H9 (cell line): ENCODE measurements around the gene ARPC1B. TPM values are rescaled to one million over a fixed set of nuclear protein-coding genes. Genes with fewer than 3 reads are reported as not detected.

Experiments used
- DNase-seq: peaks from one replicate; pipeline ENCODE4 v3.0.0-alpha.2; 2017
- H2AFZ ChIP-seq: one replicate; pipeline ENCODE4 v1.6.1; 2013; ENCODE audit warnings: mild to moderate bottlenecking, low read length, control low read depth, moderate library complexity
- H2AK5ac ChIP-seq: 2 replicates; pipeline ENCODE4 v1.6.1; 2013; ENCODE audit warnings: low read length, control low read depth, mixed read lengths; ENCODE audit not compliant: insufficient read length
- H2BK120ac ChIP-seq: one replicate; pipeline ENCODE4 v1.6.1; 2013; ENCODE audit warnings: low read depth, mild to moderate bottlenecking, low read length, control low read depth, inconsistent platforms; ENCODE audit not compliant: poor library complexity, severe bottlenecking
- H2BK12ac ChIP-seq: 2 replicates; pipeline ENCODE4 v1.6.1; 2013; ENCODE audit warnings: low read length, control low read depth, mixed read lengths, low read depth; ENCODE audit not compliant: insufficient read length
- H2BK15ac ChIP-seq: 2 replicates; pipeline ENCODE4 v1.6.1; 2013; ENCODE audit warnings: low read depth, low read length, control low read depth
- H2BK20ac ChIP-seq: one replicate; pipeline ENCODE4 v1.6.1; 2013; ENCODE audit warnings: low read depth, mild to moderate bottlenecking, low read length, control low read depth, inconsistent platforms; ENCODE audit not compliant: poor library complexity, severe bottlenecking
- H2BK5ac ChIP-seq: 2 replicates; pipeline ENCODE4 v1.6.1; 2013; ENCODE audit warnings: low read length, control low read depth, mixed read lengths; ENCODE audit not compliant: insufficient read length
- H3K14ac ChIP-seq: 2 replicates; pipeline ENCODE4 v1.6.1; 2013; ENCODE audit warnings: low read length, control low read depth; ENCODE audit not compliant: insufficient read depth
- H3K18ac ChIP-seq: 2 replicates; pipeline ENCODE4 v1.6.1; 2013; ENCODE audit warnings: low read depth, mild to moderate bottlenecking, mixed read lengths, low read length, control low read depth; ENCODE audit not compliant: insufficient read length
- H3K23ac ChIP-seq: 2 replicates; pipeline ENCODE4 v1.6.1; 2013; ENCODE audit warnings: low read length, control low read depth, mixed read lengths, low read depth; ENCODE audit not compliant: insufficient read length
- H3K23me2 ChIP-seq: 2 replicates; pipeline ENCODE4 v1.6.1; 2013; ENCODE audit warnings: low read depth, mild to moderate bottlenecking, mixed read lengths, low read length, control low read depth; ENCODE audit not compliant: insufficient read length, poor library complexity, severe bottlenecking
- H3K27ac ChIP-seq: 2 replicates; pipeline ENCODE4 v1.5.1; 2013; ENCODE audit warnings: low read length, control low read depth, mixed read lengths, low read depth; ENCODE audit not compliant: insufficient read length
- H3K27me3 ChIP-seq: 2 replicates; pipeline ENCODE4 v1.6.1; 2013; ENCODE audit warnings: low read length, control low read depth, inconsistent platforms; ENCODE audit not compliant: insufficient read depth
- H3K4ac ChIP-seq: 2 replicates; pipeline ENCODE4 v1.6.1; 2013; ENCODE audit warnings: low read depth, mild to moderate bottlenecking, control low read depth, inconsistent platforms, low read length, moderate library complexity
- H3K4me1 ChIP-seq: 2 replicates; pipeline ENCODE4 v1.6.1; 2013; ENCODE audit warnings: low read length, control low read depth, inconsistent platforms; ENCODE audit not compliant: insufficient read depth
- H3K4me2 ChIP-seq: 2 replicates; pipeline ENCODE4 v1.6.1; 2013; ENCODE audit warnings: low read length, control low read depth, mixed read lengths; ENCODE audit not compliant: insufficient read length, insufficient read depth
- H3K56ac ChIP-seq: 2 replicates; pipeline ENCODE4 v1.6.1; 2013; ENCODE audit warnings: low read depth, mild to moderate bottlenecking, mixed read lengths, low read length, control low read depth; ENCODE audit not compliant: insufficient read length
- H3K79me1 ChIP-seq: 2 replicates; pipeline ENCODE4 v1.6.1; 2013; ENCODE audit warnings: low read depth, mild to moderate bottlenecking, moderate library complexity, low read length, control low read depth, inconsistent platforms; ENCODE audit not compliant: insufficient read depth, poor library complexity, severe bottlenecking
- H3K79me2 ChIP-seq: 2 replicates; pipeline ENCODE4 v1.6.1; 2013; ENCODE audit warnings: low read length, control low read depth, inconsistent platforms; ENCODE audit not compliant: insufficient read depth
- H3K9ac ChIP-seq: 2 replicates; pipeline ENCODE4 v1.6.1; 2013; ENCODE audit warnings: low read length, control low read depth, mixed read lengths; ENCODE audit not compliant: insufficient read length; ENCODE audit errors: extremely low read depth
- H3K9me3 ChIP-seq: one replicate; pipeline ENCODE4 v1.6.1; 2013; ENCODE audit warnings: low read depth, low read length, inconsistent platforms; ENCODE audit not compliant: control insufficient read depth
- H3T11ph ChIP-seq: one replicate; pipeline ENCODE4 v1.6.1; 2013; ENCODE audit warnings: mild to moderate bottlenecking, low read length, control low read depth, inconsistent platforms
- H4K20me1 ChIP-seq: one replicate; pipeline ENCODE4 v1.6.1; 2013; ENCODE audit not compliant: control insufficient read depth, insufficient read length, insufficient read depth
- H4K5ac ChIP-seq: 2 replicates; pipeline ENCODE4 v1.6.1; 2013; ENCODE audit warnings: low read depth, mild to moderate bottlenecking, mixed read lengths, low read length, control low read depth; ENCODE audit not compliant: insufficient read length
- H4K8ac ChIP-seq: replicated peaks from 2 replicates; pipeline ENCODE4 v1.6.1; 2013; ENCODE audit warnings: low read length, control low read depth, mixed read lengths, low read depth; ENCODE audit not compliant: insufficient read length
- H4K91ac ChIP-seq: 2 replicates; pipeline ENCODE4 v1.6.1; 2013; ENCODE audit warnings: low read depth, mild to moderate bottlenecking, moderate library complexity, mixed read lengths, low read length, control low read depth; ENCODE audit not compliant: insufficient read length
- H3K27ac Mint-ChIP-seq, 3 experiments: 2 replicates in 2 of 3; 3 replicates in 1 of 3; pipeline ENCODE4 v1.8.0; 2020 to 2021; ENCODE audit warnings: mixed read lengths in 3 of 3, mild to moderate bottlenecking in 1 of 3, moderate library complexity in 1 of 3
- H3K27me3 Mint-ChIP-seq: 2 replicates; pipeline ENCODE4 v1.8.0; 2021; ENCODE audit warnings: low read depth, mild to moderate bottlenecking, moderate library complexity, mixed read lengths
- H3K36me3 Mint-ChIP-seq, 3 experiments: 2 replicates in 2 of 3; 3 replicates in 1 of 3; pipeline ENCODE4 v1.8.0; 2020 to 2021; ENCODE audit warnings: low read depth in 3 of 3, mixed read lengths in 3 of 3; ENCODE audit not compliant: insufficient read depth in 1 of 3
- H3K4me1 Mint-ChIP-seq, 2 experiments: 2 replicates each; pipeline ENCODE4 v1.8.0; 2020; ENCODE audit warnings: mixed read lengths in 2 of 2
- H3K4me3 Mint-ChIP-seq, 2 experiments: 2 replicates in 1 of 2; 3 replicates in 1 of 2; pipeline ENCODE4 v1.8.0; 2020 to 2021; ENCODE audit warnings: mild to moderate bottlenecking in 2 of 2, mixed read lengths in 2 of 2, moderate library complexity in 1 of 2
- H3K9me3 Mint-ChIP-seq, 2 experiments: 2 replicates in 1 of 2; 3 replicates in 1 of 2; pipeline ENCODE4 v1.8.0; 2020; ENCODE audit warnings: mild to moderate bottlenecking in 2 of 2, mixed read lengths in 2 of 2, moderate library complexity in 1 of 2
- WGBS: extraction: QIAGEN DNeasy Blood & Tissue Kit; methylation state at CpG from one replicate; pipeline ENCODE4 v1.1.7; 2013; ENCODE audit warnings: missing lambda C conversion rate, low lambda C conversion rate, mixed read lengths; ENCODE audit not compliant: insufficient read length; ENCODE audit errors: extremely low coverage; 5-methylcytosine and 5-hydroxymethylcytosine counted together
- total RNA-seq: library from RNA; stranded (reverse); gene quantifications from 2 replicates; pipeline ENCODE4 v1.2.1, GENCODE V29; 2021
- TF ChIP-seq, protein P1 (sequence below): fragments of 200-600 bp; sonication (generic); conservative IDR thresholded peaks from 3 replicates; pipeline ENCODE4 v1.8.0; 2021; ENCODE audit warnings: antibody characterized with exemption, mild to moderate bottlenecking

Gene ARPC1B
- total RNA-seq, 1 experiment from 2014 or later: 56.3 TPM

- Histone ChIP-seq H2AK5ac (no peak overlapping the region), H3K27me3 (no peaks in the 10 kb centered on the region), H3K79me2 (no peaks in the 10 kb centered on the region), H2AFZ (no peak overlapping the region), H3K23me2 (peaks cover 13% of the 10 kb centered on the region), H3K9ac (no peak overlapping the region), H3T11ph (no peak overlapping the region), H4K5ac (no peak overlapping the region), H2BK12ac (no peak overlapping the region), H3K4me1 (peaks cover 2% of the 10 kb centered on the region; the same call in 1 of the 2 replicates), H3K18ac (no peak overlapping the region), H3K14ac (no peak overlapping the region), H3K23ac (no peak overlapping the region), H2BK15ac (no peak overlapping the region), H2BK5ac (no peak overlapping the region), H2BK120ac (no peak overlapping the region), H3K9me3 (no peaks in the 10 kb centered on the region), H3K27ac (no peak overlapping the region), H4K20me1 (no peaks in the 10 kb centered on the region), H3K79me1 (no peaks in the 10 kb centered on the region), H3K4ac (no peak overlapping the region), H4K91ac (no peak overlapping the region), H3K56ac (no peak overlapping the region), H3K4me2 (no peak overlapping the region), H4K8ac (no peak overlapping the region), H2BK20ac (no peak overlapping the region)
- H3K27me3 Mint-ChIP-seq: peaks cover 1% of the 10 kb centered on the region; the same call in 1 of the 2 replicates
- DNase-seq: no peak
- peak overlapping the region in 1 of 3 experiments; percentile 99; a peak in 1 of 7 replicates for H3K27ac Mint-ChIP-seq
- H3K4me1 Mint-ChIP-seq: peaks cover 13 to 14% of the 10 kb centered on the region in 2 experiments
- TF ChIP-seq, protein P1, sequence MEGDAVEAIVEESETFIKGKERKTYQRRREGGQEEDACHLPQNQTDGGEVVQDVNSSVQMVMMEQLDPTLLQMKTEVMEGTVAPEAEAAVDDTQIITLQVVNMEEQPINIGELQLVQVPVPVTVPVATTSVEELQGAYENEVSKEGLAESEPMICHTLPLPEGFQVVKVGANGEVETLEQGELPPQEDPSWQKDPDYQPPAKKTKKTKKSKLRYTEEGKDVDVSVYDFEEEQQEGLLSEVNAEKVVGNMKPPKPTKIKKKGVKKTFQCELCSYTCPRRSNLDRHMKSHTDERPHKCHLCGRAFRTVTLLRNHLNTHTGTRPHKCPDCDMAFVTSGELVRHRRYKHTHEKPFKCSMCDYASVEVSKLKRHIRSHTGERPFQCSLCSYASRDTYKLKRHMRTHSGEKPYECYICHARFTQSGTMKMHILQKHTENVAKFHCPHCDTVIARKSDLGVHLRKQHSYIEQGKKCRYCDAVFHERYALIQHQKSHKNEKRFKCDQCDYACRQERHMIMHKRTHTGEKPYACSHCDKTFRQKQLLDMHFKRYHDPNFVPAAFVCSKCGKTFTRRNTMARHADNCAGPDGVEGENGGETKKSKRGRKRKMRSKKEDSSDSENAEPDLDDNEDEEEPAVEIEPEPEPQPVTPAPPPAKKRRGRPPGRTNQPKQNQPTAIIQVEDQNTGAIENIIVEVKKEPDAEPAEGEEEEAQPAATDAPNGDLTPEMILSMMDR: no peak
- peak overlapping the region; percentile 83 to 93; a peak in 4 of 5 replicates for H3K4me3 Mint-ChIP-seq
- H3K36me3 Mint-ChIP-seq: peaks cover 18 to 75% (median 47%) of the 10 kb centered on the region in 3 experiments
- no CpG with 5 or more reads among the region's 4 CpGs for WGBS
- H3K9me3 Mint-ChIP-seq: no peaks in the 10 kb centered on the region
Measured at GRCh38 chr7:99394188-99394502, 19.6 kb downstream of the ARPC1B start.
